ENCODE results near the gene IGSF21.

The IGSF21 gene

DNA sequence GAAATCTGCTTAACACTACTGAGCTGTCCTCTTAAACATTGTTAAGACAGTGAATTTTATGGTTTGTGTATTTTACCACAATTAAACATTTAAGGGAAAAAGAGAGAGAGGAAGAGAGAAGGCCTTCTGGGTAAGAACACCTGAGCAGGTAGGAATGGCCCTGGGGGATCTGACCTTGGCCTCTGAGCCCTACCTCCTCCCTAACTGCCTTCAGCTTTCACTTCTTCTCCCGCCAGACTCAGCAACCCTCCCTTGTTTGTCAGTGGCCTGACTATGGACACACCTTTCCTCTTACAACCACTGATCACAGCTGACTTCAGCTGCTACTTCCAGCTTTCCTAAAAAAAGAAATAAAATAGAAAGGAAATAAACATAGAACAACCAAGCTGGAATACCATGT lies 13.5 kb upstream of the IGSF21 start:
- DNase-seq (ENCODE audit: low read depth in 1 of 2, low spot score in 1 of 2): no peak

DNA sequence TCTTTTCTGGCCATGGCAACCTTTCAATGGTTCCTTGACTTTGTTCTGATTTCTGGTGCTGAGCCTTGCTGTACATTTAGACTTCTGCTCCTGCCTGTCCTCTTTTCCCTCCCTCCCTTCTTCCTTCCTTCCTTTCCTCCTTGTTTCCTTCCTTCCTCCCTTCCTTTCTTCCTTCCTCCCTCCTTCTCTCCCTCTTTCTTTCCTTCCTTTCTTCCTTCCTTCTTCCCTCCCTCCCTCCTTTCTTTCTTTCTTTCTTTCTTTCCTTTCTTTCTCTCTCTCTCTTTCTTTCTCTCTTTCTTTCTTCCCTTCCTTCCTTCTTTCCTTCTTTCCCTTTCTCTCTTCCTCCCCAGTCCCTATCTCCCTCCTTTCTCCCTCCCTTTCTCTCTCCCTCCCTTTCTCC lies 10.4 kb upstream of the IGSF21 start:
- no peak for DNase-seq (ENCODE audit: low read depth in 1 of 2, low spot score in 1 of 2)

GRCh38 chr1:18099026-18099425 lies 8.6 kb upstream of the IGSF21 start:
- no peak for DNase-seq (ENCODE audit: low read depth in 1 of 2, low spot score in 1 of 2)

DNA sequence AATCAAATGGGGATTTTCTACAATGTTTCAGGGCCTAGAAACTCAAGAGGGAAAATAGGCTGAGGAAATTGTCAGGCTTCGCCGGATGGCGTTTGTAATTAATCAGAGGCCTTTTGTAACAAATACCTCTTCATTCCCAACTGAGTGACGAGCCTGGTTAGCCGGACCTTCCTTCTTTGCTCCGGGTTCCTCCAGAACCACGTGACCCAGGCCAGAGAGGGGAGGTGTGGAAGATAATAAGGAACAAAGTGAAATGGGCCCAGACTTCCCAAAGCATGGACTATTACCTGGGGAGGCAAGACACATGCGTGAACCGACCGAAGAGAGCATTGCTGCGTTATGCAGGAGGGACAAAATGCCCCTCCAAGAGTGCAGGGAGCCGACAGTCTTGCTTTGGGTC lies 7.5 kb upstream of the IGSF21 start:
- no peak for DNase-seq (ENCODE audit: low read depth in 1 of 2, low spot score in 1 of 2)

- peak in 1 of 2 donors; percentile 35 for DNase-seq (ENCODE audit: low read depth in 1 of 2, low spot score in 1 of 2)
Measured at GRCh38 chr1:18100491-18101063, 7.0 kb upstream of the IGSF21 start.

- DNase-seq (ENCODE audit: low read depth in 1 of 2, low spot score in 1 of 2): no peak
Measured at GRCh38 chr1:18101508-18101907, 6.1 kb upstream of the IGSF21 start.

DNA sequence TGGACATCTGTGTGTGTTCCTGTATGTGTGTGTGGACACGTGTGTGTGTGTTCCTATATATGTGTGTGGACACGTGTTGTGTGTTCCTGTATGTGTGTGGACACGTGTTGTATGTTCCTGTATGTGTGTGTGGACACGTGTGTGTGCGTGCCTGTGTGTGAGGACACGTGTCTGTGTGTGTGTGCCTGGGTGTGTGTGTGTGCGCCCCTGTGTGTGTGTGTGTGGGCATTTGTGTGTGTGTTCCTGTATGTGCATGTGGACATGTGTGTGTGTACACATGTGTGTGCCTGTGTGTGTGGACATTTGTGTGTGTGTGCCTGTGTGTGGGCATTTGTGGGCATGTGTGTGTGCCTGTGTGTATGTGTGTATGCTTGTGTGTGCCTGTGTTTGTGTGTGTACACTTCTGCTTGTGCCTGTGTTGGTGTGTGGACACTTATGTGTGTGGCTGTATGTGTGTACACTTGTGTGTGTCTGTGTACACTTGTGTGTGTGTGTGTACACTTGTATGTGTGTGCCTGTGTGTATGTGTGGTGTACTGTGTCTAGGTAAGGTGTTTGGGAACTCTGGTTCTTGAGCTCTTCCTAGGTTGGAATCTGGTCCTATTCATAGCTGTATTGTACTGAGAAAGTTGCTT lies 3.7 kb upstream of the IGSF21 start:
- no peak for DNase-seq (ENCODE audit: low read depth in 1 of 2, low spot score in 1 of 2)

GRCh38 chr1:18104546-18105100 lies 3.0 kb upstream of the IGSF21 start:
- DNase-seq (ENCODE audit: low read depth in 1 of 2, low spot score in 1 of 2): no peak

- no peak for DNase-seq (ENCODE audit: low read depth in 1 of 2, low spot score in 1 of 2)
Measured at GRCh38 chr1:18105196-18105595, 2.4 kb upstream of the IGSF21 start.

DNA sequence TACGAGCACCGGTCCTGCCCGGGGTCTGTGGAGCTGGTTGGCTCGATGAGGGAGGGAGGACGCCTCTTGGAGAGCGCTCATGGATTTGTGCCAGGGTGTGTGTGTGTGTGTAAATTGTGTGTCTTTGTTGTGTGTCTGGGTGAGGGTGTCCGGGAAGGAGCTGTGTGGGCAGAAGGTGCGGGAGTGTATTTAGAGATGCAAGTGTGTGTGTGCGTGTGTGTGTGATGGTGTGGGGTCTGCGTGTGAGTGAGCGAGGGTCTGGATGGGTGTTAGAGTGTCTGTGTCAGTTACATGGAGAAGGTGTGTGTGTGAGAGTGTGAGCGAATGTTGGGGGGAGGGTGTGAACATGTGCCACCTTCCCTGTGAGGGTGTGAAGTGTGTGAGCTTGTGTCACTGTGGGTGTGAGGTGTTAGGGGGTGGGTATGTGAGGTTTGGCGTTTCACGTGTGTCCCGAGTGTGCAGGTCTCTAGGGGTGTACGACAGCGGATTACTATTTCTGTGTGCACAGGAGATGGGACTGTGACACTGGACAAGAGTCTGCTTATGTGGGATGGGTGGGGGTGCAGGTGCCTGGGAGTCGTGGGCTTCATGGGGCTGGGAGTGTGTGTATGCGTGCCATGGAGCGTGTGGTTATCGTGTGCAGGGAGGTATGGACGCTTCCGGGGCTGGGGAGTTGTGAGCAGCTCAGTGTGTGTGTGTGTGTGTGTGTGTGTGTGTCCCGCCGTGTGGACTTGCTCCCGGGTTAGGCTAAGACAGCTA lies 880 bp downstream of the IGSF21 start:
- no peak for DNase-seq (ENCODE audit: low read depth in 1 of 2, low spot score in 1 of 2)

DNA sequence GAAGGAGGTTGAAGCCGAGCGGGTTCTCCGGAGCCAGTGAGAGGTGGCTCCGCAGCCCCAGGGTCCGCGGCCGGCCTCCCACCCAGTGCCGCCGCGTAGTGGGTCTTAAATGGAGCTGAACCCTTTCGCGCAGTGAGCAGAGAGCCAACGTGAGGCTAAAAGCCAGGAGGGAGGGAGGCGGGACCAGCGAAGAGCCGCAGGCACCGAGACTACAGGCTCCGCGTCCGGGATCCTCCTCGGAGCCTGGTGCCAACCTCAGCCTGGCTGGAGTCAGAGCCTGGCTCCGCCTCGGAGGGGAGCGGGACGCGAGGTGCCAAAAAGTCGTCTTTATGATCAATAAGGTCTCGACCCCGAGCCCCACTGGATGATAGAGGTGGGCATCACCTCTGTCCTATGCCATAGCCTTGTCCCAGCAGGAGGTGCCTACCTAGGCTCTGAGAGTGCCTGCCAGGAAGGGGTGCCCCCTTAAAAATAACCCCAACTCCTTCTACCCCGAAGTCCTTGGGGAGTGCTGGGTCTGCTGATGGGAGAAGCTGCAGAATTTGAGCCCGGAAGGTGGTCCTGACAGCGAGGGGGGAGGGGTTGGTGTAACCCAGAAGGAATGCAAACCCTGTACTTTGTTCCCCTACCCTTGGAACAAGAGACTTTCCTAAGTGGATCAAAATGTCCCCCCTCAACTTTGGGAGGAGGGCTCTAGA lies 1.6 kb downstream of the IGSF21 start:
- no peak for DNase-seq (ENCODE audit: low read depth in 1 of 2, low spot score in 1 of 2)

GRCh38 chr1:18109756-18110597 lies 2.4 kb downstream of the IGSF21 start:
- DNase-seq (ENCODE audit: low read depth in 1 of 2, low spot score in 1 of 2): no peak

DNA sequence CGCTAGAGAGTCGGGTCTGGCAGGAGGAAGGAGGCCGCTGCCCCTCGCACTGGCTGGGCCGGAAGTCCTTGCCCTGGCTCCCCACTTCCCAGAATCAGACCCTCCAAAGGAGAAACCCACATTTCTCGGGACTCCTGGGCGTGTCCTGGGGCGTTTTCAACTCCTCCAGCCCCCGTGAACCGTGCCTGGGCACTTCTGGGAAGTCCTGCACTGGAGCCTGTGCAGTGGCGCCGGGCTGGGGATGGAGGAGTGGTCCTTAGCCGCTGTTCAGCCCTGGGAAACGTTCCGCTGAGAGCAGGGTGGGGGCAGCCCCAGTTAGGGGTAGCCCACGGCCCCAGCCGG lies 3.0 kb downstream of the IGSF21 start:
- no peak for DNase-seq (ENCODE audit: low read depth in 1 of 2, low spot score in 1 of 2)

GRCh38 chr1:18110968-18111367 lies 3.4 kb downstream of the IGSF21 start:
- DNase-seq (ENCODE audit: low read depth in 1 of 2, low spot score in 1 of 2): no peak

DNA sequence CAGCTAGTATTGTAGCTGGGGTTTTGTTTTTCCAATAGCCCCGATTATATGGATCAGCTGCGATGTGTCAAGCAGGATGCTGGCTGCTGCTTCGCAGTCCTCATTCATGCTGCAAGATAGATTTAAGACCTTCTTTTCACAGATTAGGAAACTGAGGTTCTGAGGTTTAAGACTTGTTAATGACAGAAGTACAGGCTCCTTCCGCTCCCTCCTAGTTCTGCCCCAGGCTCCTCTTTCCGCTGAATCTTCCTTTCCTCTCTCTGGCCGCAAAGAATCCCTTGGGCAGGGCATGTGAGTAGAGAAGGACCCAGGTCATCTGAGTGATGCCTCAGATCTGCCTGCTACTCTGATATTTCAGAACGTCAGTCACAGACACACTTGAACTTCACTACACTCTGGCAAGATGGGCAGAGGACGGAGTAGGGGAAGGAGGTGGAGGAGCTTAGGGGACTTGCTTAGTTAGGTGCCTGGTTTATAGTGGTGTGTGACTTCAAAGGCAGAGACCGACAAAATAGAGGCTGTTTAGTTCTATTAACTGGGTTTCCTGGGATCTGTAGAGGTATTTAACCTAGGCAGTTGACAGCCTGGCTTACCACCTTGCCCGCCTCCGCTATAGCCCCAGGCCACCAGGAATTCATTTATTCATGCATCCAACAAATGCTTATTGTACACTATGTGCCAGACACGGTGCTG lies 4.2 kb downstream of the IGSF21 start:
- no peak for DNase-seq (ENCODE audit: low read depth in 1 of 2, low spot score in 1 of 2)

GRCh38 chr1:18112611-18113010 lies 5.0 kb downstream of the IGSF21 start:
- no peak for DNase-seq (ENCODE audit: low read depth in 1 of 2, low spot score in 1 of 2)

DNA sequence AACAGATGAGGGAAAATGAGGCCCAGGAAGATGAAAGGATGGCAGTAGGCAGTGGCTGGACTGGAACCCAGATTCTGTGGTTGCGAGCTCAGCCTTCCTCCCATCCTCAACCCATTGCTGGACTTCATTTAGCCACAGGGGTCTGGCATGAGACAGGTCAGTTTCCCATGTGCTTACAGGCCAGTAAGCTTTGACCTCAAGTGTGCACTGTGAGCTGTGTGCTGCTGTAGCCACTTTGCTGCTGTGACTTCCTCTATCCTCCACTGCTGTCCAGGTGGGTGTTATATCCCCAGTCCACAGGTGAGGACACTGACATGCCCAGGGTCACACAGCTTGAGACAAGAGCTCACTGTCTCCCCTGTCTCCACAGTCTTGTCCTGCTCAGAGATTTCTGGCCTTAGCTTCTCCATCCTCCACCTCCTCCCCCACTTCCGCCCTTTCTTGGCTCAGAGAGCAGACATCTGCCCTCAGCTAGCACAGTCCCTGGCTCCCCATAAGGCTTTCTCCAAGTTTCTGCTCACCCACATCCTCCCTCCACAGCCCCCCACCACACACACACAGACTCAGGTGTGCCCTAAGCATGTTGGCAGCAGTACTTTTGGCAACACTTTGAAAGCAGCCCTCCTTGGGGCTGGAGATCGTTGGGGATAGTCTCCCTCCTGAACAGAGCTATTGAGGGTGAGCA lies 7.3 kb downstream of the IGSF21 start:
- DNase-seq (ENCODE audit: low read depth in 1 of 2, low spot score in 1 of 2): no peak

DNA sequence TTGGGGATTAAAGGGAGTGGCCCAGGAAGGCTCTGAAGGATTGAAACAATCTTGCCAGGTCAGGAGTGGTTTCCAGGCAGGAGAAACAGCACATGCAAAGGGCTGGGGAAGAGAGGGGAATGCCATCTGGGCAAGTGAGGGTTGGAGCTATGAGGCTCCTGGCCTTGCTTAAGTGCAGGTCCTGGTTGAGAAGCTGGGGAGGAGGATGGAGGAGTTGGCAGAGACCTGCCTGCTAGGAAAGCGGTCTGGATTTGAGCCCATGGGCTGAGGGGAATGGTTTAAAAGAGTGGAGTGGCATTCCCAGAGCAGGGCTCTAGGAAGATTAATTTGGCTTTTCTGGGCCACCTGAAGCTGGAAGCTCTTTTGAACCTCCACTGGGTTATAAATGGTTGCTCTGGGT lies 9.2 kb downstream of the IGSF21 start:
- no peak for DNase-seq (ENCODE audit: low read depth in 1 of 2, low spot score in 1 of 2)

- no peak for DNase-seq (ENCODE audit: low read depth in 1 of 2, low spot score in 1 of 2)
Measured at GRCh38 chr1:18118078-18118477, 10.5 kb downstream of the IGSF21 start.

DNA sequence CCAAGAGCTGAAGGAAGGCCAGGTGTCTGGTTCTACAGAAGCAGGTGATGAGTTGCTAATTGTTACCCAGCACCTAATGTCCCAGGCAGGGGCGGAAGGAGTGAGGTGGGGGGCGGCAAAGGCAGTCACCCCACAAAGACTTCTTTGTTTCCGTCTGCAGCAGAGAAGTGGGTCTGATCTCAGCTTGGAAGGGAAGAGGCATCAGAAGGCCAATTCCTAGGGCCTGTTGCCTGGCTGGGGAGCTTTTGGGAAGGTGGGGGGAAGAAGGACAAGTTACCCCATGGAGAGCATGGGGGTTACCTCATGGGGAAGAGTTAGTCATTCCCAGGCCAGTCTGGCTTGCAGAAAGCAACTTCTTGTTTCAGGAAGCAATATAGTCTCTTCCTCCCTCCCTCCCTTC lies 10.9 kb downstream of the IGSF21 start:
- DNase-seq (ENCODE audit: low read depth in 1 of 2, low spot score in 1 of 2): no peak
